HCT116 (cell line): ENCODE results near the gene TTC12. TPM values are rescaled to one million over a fixed set of nuclear protein-coding genes. Genes with fewer than 3 reads are reported as not detected.

Experiments
- ATAC-seq: fragments of 200-7000 bp; cut with Tn5 transposase; 2 replicates; pipeline ENCODE4 v1.9.1; 2020; ENCODE audit warnings: mild to moderate bottlenecking, moderate library complexity
- BruUV-seq: library from RNA; stranded (reverse); fragments of 400-500 nt; replicated peaks from 2 replicates; lab custom pipeline; 2021; lab: Mats Ljungman, UMichigan
- CTCF ChIA-PET: fragments of 300-600 bp; sonication (Branson Sonifier 250); formaldehyde crosslinking; loops from one replicate; lab custom pipeline; 2021; ENCODE audit warnings: antibody characterized with exemption; lab: Charles Lee
- POLR2A ChIA-PET: fragments of 300-600, 350-600 bp; sonication (Branson Sonifier 250); formaldehyde crosslinking; loops from one replicate; lab custom pipeline; 2021; ENCODE audit warnings: antibody characterized with exemption; lab: Charles Lee
- RAD21 ChIA-PET, 2 experiments: fragments of 300-600 bp; sonication (Branson Sonifier 250); formaldehyde crosslinking; loops; one replicate each; lab custom pipeline; 2023; ENCODE audit warnings: low total read pairs in 2 of 2; ENCODE audit not compliant: uncharacterized antibody in 2 of 2, unreplicated experiment in 2 of 2, low non-redundant PET in 1 of 2; lab: Charles Lee
- DNase-seq: peaks from one replicate; pipeline ENCODE4 v3.0.0-alpha.2; 2010; ENCODE audit warnings: low read depth, low spot score
- H2AFZ ChIP-seq: fragments of 200-600 bp; shearing (Covaris generic), sonication (generic); 2 replicates; pipeline ENCODE4 v1.6.1; 2017; ENCODE audit warnings: low read depth, mixed run types, mixed read lengths, antibody characterized with exemption, low read length; ENCODE audit not compliant: poor library complexity, severe bottlenecking
- H3K27ac ChIP-seq: 2 replicates; pipeline ENCODE4 v1.5.1; 2012; ENCODE audit warnings: low read depth, low read length
- H3K27me3 ChIP-seq: fragments of 200-600 bp; sonication (generic); 2 replicates; pipeline ENCODE4 v1.6.1; 2016; ENCODE audit warnings: mixed run types, low read length, mixed read lengths; ENCODE audit not compliant: insufficient read depth
- H3K36me3 ChIP-seq, 2 experiments: fragments of 200-500 bp in 1 of 2; fragments of 200-600 bp in 1 of 2; sonication (Bioruptor generic) in 1 of 2; sonication (generic) in 1 of 2; 2 replicates each; pipeline versions ENCODE4 v1.5.1 to v1.6.1; 2014 to 2016; ENCODE audit warnings: low read length in 2 of 2, inconsistent platforms in 1 of 2, mixed read lengths in 1 of 2, mixed run types in 1 of 2; ENCODE audit not compliant: insufficient read depth in 2 of 2, control insufficient read depth in 1 of 2
- H3K4me1 ChIP-seq, 2 experiments: fragments of 200-600 bp in 1 of 2; sonication (generic) in 1 of 2; 2 replicates each; pipeline versions ENCODE4 v1.5.1 to v1.6.1; 2012 to 2017; ENCODE audit warnings: low read length in 2 of 2, inconsistent platforms in 1 of 2, mild to moderate bottlenecking in 1 of 2, mixed read lengths in 1 of 2, mixed run types in 1 of 2, moderate library complexity in 1 of 2; ENCODE audit not compliant: insufficient read depth in 2 of 2, control insufficient read depth in 1 of 2
- H3K4me2 ChIP-seq: fragments of 200-600 bp; sonication (generic); 2 replicates; pipeline ENCODE4 v1.6.1; 2017; ENCODE audit warnings: mixed run types, low read length, mixed read lengths
- H3K4me3 ChIP-seq, 2 experiments: fragments of 200-600 bp in 1 of 2; sonication (generic) in 1 of 2; replicated peaks in 1 of 2; 2 replicates each; pipeline ENCODE4 v1.5.1; 2011 to 2016; ENCODE audit warnings: low read length in 2 of 2, control low read depth in 1 of 2, low read depth in 1 of 2, mild to moderate bottlenecking in 1 of 2, mixed read lengths in 1 of 2, mixed run types in 1 of 2
- H3K79me2 ChIP-seq: fragments of 200-600 bp; sonication (generic); 2 replicates; pipeline ENCODE4 v1.6.1; 2017; ENCODE audit warnings: mild to moderate bottlenecking, mixed run types, low read length, moderate library complexity, mixed read lengths; ENCODE audit not compliant: insufficient read depth
- H3K9ac ChIP-seq: fragments of 200-600 bp; sonication (generic); 2 replicates; pipeline ENCODE4 v1.6.1; 2016; ENCODE audit warnings: low read length, mixed read lengths
- H3K9me2 ChIP-seq: fragments of 200-600 bp; sonication (generic), shearing (Covaris generic); 2 replicates; pipeline ENCODE4 v1.6.1; 2017; ENCODE audit warnings: mixed run types, mild to moderate bottlenecking, moderate library complexity; ENCODE audit not compliant: insufficient read depth
- H3K9me3 ChIP-seq, 2 experiments: fragments of 200-500 bp in 1 of 2; fragments of 200-600 bp in 1 of 2; sonication (Bioruptor generic) in 1 of 2; sonication (generic) in 1 of 2; 2 replicates each; pipeline ENCODE4 v1.6.1; 2014 to 2017; ENCODE audit warnings: low read length in 2 of 2, mixed read lengths in 2 of 2, inconsistent platforms in 1 of 2, low read depth in 1 of 2, mild to moderate bottlenecking in 1 of 2, mixed run types in 1 of 2, moderate library complexity in 1 of 2; ENCODE audit not compliant: control insufficient read depth in 1 of 2, insufficient read depth in 1 of 2
- H4K20me1 ChIP-seq: fragments of 200-600 bp; sonication (generic), shearing (Covaris generic); 2 replicates; pipeline ENCODE4 v1.6.1; 2017; ENCODE audit warnings: mixed run types, mild to moderate bottlenecking, moderate library complexity; ENCODE audit not compliant: insufficient read depth
- ATF3 ChIP-seq: IDR thresholded peaks from 2 replicates; pipeline ENCODE4 v1.6.1; 2012
- CEBPB ChIP-seq: IDR thresholded peaks from 2 replicates; pipeline ENCODE4 v1.6.1; 2012; ENCODE audit warnings: low read depth
- EGR1 ChIP-seq: IDR thresholded peaks from 2 replicates; pipeline ENCODE4 v1.6.1; 2012; ENCODE audit warnings: low read depth
- ELF1 ChIP-seq: IDR thresholded peaks from 2 replicates; pipeline ENCODE4 v1.6.1; 2012; ENCODE audit warnings: low read depth, borderline replicate concordance
- EZH2 ChIP-seq: fragments of 200-600 bp; sonication (generic); IDR thresholded peaks from 2 replicates; pipeline ENCODE4 v1.6.1; 2017; ENCODE audit warnings: antibody characterized with exemption, mixed run types
- EZH2phosphoT487 ChIP-seq: fragments of 200-600 bp; IDR thresholded peaks from 2 replicates; pipeline ENCODE4 v1.6.1; 2018; ENCODE audit warnings: antibody characterized with exemption, borderline replicate concordance
- FOSL1 ChIP-seq: IDR thresholded peaks from 2 replicates; pipeline ENCODE4 v1.6.1; 2012; ENCODE audit warnings: low read depth
- JUND ChIP-seq: IDR thresholded peaks from 2 replicates; pipeline ENCODE4 v1.6.1; 2012
- MAX ChIP-seq: IDR thresholded peaks from 2 replicates; pipeline ENCODE4 v1.6.1; 2012
- POLR2A ChIP-seq: IDR thresholded peaks from 2 replicates; pipeline ENCODE4 v1.7.0; 2011; ENCODE audit warnings: borderline replicate concordance; ENCODE audit not compliant: insufficient read depth, insufficient read length; ENCODE audit errors: extremely low read depth
- POLR2AphosphoS5 ChIP-seq: IDR thresholded peaks from 2 replicates; pipeline ENCODE4 v1.6.1; 2011; ENCODE audit warnings: mild to moderate bottlenecking, low read depth, low read length, moderate library complexity
- REST ChIP-seq: IDR thresholded peaks from 2 replicates; pipeline ENCODE4 v1.6.1; 2012; ENCODE audit warnings: low read depth
- SRF ChIP-seq: IDR thresholded peaks from 2 replicates; pipeline ENCODE4 v1.6.1; 2012; ENCODE audit warnings: low read depth
- TCF7L2 ChIP-seq: IDR thresholded peaks from 2 replicates; pipeline ENCODE4 v1.7.0; 2011; ENCODE audit warnings: borderline replicate concordance, inconsistent platforms; ENCODE audit not compliant: insufficient read depth, insufficient read length; ENCODE audit errors: extremely low read depth
- YY1 ChIP-seq: IDR thresholded peaks from 2 replicates; pipeline ENCODE4 v1.6.1; 2011; ENCODE audit warnings: low read length, low read depth, moderate library complexity, mild to moderate bottlenecking; ENCODE audit not compliant: insufficient replicate concordance; ENCODE audit errors: extremely low read depth
- ZNF274 ChIP-seq: fragments of 200-500 bp; sonication (Bioruptor generic); IDR thresholded peaks from 2 replicates; pipeline ENCODE4 v1.6.1; 2014; ENCODE audit warnings: mild to moderate bottlenecking, low read depth, low read length, inconsistent platforms
- intact Hi-C: fragments of 100-400 bp; cut with micrococcal nuclease; formaldehyde crosslinking; loops from 2 replicates; pipeline ENCODE4 v1.10.0; 2022
- total RNA-seq: library from RNA; stranded (reverse); gene quantifications from one replicate; pipeline ENCODE4 v1.2.1, GENCODE V29; 2021; ENCODE audit not compliant: unreplicated experiment
- TF ChIP-seq, protein P1 (sequence below), 3 experiments: fragments of 200-600 bp in 1 of 3; sonication (generic) in 1 of 3; IDR thresholded peaks in 2 of 3; conservative IDR thresholded peaks in 1 of 3; 2 replicates each; pipeline ENCODE4 v1.5.1; 2012 to 2017; ENCODE audit warnings: low read depth in 2 of 3, low read length in 2 of 3, antibody characterized with exemption in 1 of 3, borderline replicate concordance in 1 of 3, control low read depth in 1 of 3, mild to moderate bottlenecking in 1 of 3, mixed read lengths in 1 of 3, mixed run types in 1 of 3, moderate library complexity in 1 of 3; ENCODE audit not compliant: insufficient read depth in 1 of 3
- TF ChIP-seq, protein P2 (sequence below): IDR thresholded peaks from 2 replicates; pipeline ENCODE4 v1.6.1; 2011; ENCODE audit warnings: mild to moderate bottlenecking, low read length, moderate library complexity; ENCODE audit not compliant: insufficient replicate concordance; ENCODE audit errors: extremely low read depth

The TTC12 gene
- total RNA-seq, 1 experiment from 2014 or later: 12.6 TPM

- Histone ChIP-seq H3K4me1 (peaks cover 0 to 5% of the 10 kb centered on the region in 2 experiments; a peak in 1 of 4 replicates), H3K79me2 (no peaks in the 10 kb centered on the region), H3K36me3 (no peaks in the 10 kb centered on the region; a peak in 1 of 4 replicates), H3K9ac (no peak overlapping the region), H3K4me2 (no peak overlapping the region), H3K9me2 (no peaks in the 10 kb centered on the region), H4K20me1 (no peaks in the 10 kb centered on the region), H2AFZ (no peak overlapping the region), H3K27me3 (no peaks in the 10 kb centered on the region), H3K9me3 (no peaks in the 10 kb centered on the region), H3K27ac (no peak overlapping the region), H3K4me3 (no peak overlapping the region)
- BruUV-seq: no TSS peak
- TF ChIP-seq ATF3 (no peak), POLR2AphosphoS5 (no peak), EZH2phosphoT487 (no peak), POLR2A (no peak), SRF (no peak), EGR1 (no peak), REST (no peak), ZNF274 (no peak), YY1 (no peak), EZH2 (no peak), FOSL1 (no peak), JUND (no peak), TCF7L2 (no peak), CEBPB (no peak), ELF1 (no peak), MAX (no peak)
- TF ChIP-seq, protein P1, sequence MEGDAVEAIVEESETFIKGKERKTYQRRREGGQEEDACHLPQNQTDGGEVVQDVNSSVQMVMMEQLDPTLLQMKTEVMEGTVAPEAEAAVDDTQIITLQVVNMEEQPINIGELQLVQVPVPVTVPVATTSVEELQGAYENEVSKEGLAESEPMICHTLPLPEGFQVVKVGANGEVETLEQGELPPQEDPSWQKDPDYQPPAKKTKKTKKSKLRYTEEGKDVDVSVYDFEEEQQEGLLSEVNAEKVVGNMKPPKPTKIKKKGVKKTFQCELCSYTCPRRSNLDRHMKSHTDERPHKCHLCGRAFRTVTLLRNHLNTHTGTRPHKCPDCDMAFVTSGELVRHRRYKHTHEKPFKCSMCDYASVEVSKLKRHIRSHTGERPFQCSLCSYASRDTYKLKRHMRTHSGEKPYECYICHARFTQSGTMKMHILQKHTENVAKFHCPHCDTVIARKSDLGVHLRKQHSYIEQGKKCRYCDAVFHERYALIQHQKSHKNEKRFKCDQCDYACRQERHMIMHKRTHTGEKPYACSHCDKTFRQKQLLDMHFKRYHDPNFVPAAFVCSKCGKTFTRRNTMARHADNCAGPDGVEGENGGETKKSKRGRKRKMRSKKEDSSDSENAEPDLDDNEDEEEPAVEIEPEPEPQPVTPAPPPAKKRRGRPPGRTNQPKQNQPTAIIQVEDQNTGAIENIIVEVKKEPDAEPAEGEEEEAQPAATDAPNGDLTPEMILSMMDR (IDR thresholded peaks at IDR 0.05 in 2 of 3, conservative IDR thresholded peaks at IDR 0.05 in 1 of 3; ENCODE audit: borderline replicate concordance in 1 of 3, insufficient read depth in 1 of 3, low read depth in 2 of 3, low read length in 2 of 3): no peak
- TF ChIP-seq, protein P2, sequence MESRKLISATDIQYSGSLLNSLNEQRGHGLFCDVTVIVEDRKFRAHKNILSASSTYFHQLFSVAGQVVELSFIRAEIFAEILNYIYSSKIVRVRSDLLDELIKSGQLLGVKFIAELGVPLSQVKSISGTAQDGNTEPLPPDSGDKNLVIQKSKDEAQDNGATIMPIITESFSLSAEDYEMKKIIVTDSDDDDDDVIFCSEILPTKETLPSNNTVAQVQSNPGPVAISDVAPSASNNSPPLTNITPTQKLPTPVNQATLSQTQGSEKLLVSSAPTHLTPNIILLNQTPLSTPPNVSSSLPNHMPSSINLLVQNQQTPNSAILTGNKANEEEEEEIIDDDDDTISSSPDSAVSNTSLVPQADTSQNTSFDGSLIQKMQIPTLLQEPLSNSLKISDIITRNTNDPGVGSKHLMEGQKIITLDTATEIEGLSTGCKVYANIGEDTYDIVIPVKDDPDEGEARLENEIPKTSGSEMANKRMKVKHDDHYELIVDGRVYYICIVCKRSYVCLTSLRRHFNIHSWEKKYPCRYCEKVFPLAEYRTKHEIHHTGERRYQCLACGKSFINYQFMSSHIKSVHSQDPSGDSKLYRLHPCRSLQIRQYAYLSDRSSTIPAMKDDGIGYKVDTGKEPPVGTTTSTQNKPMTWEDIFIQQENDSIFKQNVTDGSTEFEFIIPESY: no peak
- CTCF ChIA-PET: no interaction called here
- POLR2A ChIA-PET: no interaction called here
- ATAC-seq (no peak), DNase-seq (no peak)
- intact Hi-C loops: no loop called here
- RAD21 ChIA-PET: no interaction called here
Measured at GRCh38 chr11:113329725-113330124, 15.3 kb downstream of the TTC12 start.
